T47D (cell line): Measurements from ENCODE around the gene ENTPD5.
"Not testable (repeated sequence)": the region's sequence is repeated elsewhere in the genome, so short reads cannot be mapped to it uniquely, and the experiment has no call there.

ENCODE experiments used
- DNase-seq, 2 experiments: peaks; one replicate each; pipeline versions ENCODE4 v3.0.0 to v3.0.0-alpha.2; 2011 to 2012; ENCODE audit warnings: low read depth in 1 of 2, low spot score in 1 of 2
- JUND ChIP-seq: IDR thresholded peaks from 2 replicates; pipeline ENCODE4 v1.6.1; 2012; ENCODE audit warnings: low read depth
- in situ Hi-C: cut with HindIII; loops from 2 replicates; pipeline ENCODE4 v1.10.0; 2016; ENCODE audit warnings: low sequenced_read_pairs, low pct_unique_long_range_greater_than_20kb

ENTPD5 gene

DNA sequence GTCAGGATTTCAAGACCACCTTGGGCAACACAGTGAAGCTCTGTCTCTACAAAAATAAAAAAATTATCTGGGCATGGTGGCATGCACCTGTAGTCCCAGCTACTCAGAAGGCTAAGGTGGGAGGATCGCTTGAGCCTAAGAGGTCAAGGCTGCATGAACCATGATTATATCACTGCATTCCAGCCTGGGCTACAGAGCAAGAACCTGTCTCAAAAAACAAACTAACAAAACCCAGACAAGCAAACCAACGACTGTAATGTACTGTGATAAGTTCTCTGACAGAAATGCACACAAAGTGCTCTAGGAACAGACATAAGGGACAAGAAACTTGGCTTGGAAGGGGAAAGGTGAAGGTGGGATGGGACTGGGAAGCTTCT, 22.4 kb downstream of the ENTPD5 start:
- in situ Hi-C loops, result no loop called here
- TF ChIP-seq JUND, result no peak
- no peak for DNase-seq

DNA sequence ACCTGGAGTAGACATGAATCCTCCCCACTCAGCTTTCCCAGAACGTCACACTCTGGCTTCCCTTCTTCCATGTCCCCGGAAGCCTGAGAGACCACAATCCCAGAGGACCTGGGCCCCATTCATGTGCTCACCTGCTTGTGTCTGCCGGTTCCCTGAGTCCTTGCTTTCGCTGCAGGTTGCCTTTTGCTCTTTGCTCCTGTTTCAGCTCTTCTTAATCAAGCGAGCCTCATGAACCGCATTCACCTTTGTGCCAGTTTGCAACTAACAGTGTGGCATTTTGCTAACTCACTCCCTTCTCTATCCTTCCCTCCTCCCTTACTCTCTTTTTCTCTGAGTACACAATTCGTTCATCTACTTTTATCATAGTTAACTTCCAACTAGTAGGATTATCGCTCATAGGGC, 23.1 kb downstream of the ENTPD5 start:
- no peak for DNase-seq
- no peak for TF ChIP-seq JUND
- in situ Hi-C loops, result no loop called here

DNA sequence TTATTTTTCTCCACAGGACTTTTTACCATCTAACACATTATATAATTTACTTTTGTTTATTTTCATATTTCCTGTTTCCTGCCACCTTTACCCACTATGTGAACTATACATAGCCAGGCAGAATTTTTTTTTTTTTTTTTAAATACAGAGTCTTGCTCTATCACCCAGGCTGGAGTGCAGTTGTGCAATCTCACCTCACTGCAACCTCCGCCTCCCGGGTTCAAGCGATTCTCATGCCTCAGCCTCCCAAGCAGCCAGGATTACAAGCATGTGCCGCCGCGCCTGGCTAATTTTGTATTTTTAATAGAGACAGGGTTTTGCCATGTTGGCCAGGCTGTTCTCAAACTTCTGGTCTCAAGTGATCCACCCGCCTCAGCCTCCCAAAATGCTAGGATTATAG, 24.2 kb downstream of the ENTPD5 start:
- in situ Hi-C loops, result not testable (repeated sequence)

GRCh38 chr14:73991092-73991491, 28.0 kb downstream of the ENTPD5 start:
- no peak for DNase-seq
- TF ChIP-seq JUND, result no peak
- in situ Hi-C loops, result no loop called here

More for the DNA sequence above, 24.2 kb downstream of the ENTPD5 start:
- not testable (repeated sequence) for DNase-seq

DNA sequence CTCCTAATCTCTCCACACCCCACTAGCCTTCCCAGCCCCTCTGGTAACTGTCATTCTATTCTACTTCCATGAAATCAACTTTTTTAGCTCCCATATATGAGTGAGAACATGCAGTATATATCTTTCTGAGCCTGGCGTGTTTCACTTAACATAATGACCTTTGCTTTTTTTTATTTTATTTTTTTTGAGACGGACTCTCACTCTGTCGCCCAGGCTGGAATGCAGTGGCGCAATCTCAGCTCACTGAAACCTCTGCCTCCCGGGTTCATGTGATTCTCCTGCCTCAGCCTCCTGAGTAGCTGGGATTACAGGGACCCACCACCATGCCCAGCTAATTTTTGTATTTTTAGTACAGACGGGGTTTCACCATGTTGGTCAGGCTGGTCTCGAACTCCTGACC, 30.4 kb downstream of the ENTPD5 start:
- DNase-seq, in situ Hi-C loops: not testable (repeated sequence)

DNA sequence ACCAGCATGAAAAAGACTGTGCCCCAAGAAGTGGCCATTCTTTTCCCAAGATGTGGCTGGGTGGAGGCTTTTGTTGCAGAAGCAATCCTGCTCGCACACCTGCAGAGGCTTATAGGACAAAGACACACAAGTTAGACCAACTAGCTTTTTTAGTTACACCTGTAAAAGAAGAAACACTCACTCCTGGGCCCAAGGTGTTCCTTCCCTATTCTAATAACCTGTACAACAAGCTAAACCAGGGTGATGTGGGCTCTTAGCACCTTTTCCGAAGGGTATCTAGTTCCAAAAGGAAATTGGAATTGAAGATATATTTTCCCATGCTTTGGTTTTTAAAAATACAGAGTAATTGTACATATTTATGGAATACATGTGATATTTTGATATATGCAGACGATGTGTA, 31.0 kb downstream of the ENTPD5 start:
- no peak for DNase-seq
- no peak for TF ChIP-seq JUND
- in situ Hi-C loops, result no loop called here

GRCh38 chr14:73977896-73978295, 41.2 kb downstream of the ENTPD5 start:
- DNase-seq, result peak in 1 of 2 experiments; percentile 68
- in situ Hi-C loops, result no loop called here
- no peak for TF ChIP-seq JUND

- in situ Hi-C loops, result no loop called here
- TF ChIP-seq JUND, result no peak
- no peak for DNase-seq
Measured at GRCh38 chr14:73976125-73976524, 43.0 kb downstream of the ENTPD5 start.

DNA sequence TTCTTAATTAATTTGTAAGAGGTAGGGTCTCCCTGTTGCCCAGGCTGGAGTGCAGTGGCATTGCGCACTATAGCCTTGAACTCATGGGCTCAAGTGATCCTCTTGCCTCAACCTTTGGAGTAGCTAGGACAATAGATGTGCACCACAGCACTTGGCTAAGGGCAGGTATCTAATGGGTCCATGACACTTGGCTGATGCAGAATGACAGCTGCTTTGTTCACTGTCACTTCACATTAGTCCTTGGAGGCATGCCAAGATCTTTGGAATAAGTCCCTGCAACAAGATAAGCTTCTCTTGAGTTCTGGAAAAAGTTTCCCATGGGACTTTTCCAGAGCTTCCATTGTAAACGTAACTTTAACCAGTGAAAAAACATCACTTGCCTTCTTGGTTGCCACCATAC, 45.6 kb downstream of the ENTPD5 start:
- TF ChIP-seq JUND, result no peak
- no peak for DNase-seq
- in situ Hi-C loops, result no loop called here

GRCh38 chr14:73968885-73969284, 50.2 kb downstream of the ENTPD5 start:
- DNase-seq, result no peak
- in situ Hi-C loops, result no loop called here
- no peak for TF ChIP-seq JUND

DNA sequence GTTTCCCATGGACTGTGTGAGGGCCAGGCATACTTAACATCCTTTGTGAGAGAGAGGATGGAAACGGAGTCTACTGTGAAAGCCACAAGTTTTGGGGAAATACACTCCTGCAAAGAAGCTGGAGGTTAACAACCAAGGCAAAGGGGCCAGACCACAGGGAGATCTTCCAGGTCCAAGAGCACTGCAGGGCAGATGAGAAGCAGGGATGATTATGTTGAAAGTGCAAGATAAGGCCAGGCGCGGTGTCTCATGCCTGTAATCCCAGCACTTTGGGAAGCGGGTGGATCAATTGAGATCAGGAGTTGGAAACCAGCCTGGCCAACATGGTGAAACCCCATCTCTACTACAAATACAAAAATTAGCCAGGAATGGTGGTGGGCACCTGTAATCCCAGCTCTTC, 53.9 kb downstream of the ENTPD5 start:
- no peak for DNase-seq
- in situ Hi-C loops, result no loop called here
- no peak for TF ChIP-seq JUND

DNA sequence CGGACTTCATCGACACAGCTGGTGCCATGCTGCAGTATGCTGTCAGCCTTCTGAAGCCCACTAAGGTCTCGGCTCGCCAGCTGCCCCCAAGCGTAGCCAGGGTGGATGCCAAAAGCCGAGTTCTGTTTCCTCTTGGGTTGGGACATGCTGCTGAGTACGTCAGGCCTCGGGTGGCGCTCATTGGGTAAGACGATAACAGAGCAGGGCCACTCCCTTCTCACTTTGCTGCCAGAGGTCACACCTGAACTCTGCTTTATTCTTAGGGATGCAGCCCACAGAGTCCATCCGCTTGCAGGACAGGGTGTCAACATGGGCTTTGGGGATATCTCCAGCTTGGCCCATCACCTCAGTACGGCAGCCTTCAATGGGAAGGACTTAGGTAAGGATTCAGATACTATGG, 57.9 kb downstream of the ENTPD5 start:
- DNase-seq, result no peak
- no peak for TF ChIP-seq JUND
- in situ Hi-C loops, result no loop called here

GRCh38 chr14:73958591-73958990, 60.5 kb downstream of the ENTPD5 start:
- TF ChIP-seq JUND, result no peak
- in situ Hi-C loops, result no loop called here
- no peak for DNase-seq

GRCh38 chr14:73955674-73956073, 63.4 kb downstream of the ENTPD5 start:
- DNase-seq, result no peak
- in situ Hi-C loops, result no loop called here
- TF ChIP-seq JUND, result no peak

- in situ Hi-C loops, result no loop called here
- no peak for DNase-seq
- TF ChIP-seq JUND, result no peak
Measured at GRCh38 chr14:73953731-73954130, 65.4 kb downstream of the ENTPD5 start.
